AG09319 (cell line): ENCODE measurements around the gene RPS6KA2.

Source experiments
- DNase-seq: peaks from one replicate; pipeline ENCODE4 v3.0.0-alpha.2; 2010; ENCODE audit warnings: low read depth; ENCODE audit errors: extremely low read depth
- TF ChIP-seq, protein P1 (sequence below): IDR thresholded peaks from 2 replicates; pipeline ENCODE4 v1.5.1; 2011; ENCODE audit warnings: low read depth, mild to moderate bottlenecking, inconsistent platforms, low read length, moderate library complexity

Gene RPS6KA2

DNA sequence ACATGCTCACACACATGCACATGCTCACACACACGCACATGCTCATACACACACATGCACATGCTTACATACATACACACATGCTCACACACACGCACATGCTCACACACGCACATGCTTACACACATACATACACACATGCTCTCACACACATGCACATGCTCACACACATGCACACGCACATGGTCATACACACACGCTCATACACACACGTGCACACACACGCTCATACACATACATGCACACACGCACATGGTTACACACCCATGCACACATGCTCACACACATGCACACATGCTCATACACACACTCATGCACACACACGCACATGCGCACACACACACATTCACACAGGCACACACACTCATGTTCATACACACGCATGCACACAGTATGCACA lies 20.8 kb upstream of the RPS6KA2 start:
- no peak for DNase-seq
- TF ChIP-seq, protein P1, sequence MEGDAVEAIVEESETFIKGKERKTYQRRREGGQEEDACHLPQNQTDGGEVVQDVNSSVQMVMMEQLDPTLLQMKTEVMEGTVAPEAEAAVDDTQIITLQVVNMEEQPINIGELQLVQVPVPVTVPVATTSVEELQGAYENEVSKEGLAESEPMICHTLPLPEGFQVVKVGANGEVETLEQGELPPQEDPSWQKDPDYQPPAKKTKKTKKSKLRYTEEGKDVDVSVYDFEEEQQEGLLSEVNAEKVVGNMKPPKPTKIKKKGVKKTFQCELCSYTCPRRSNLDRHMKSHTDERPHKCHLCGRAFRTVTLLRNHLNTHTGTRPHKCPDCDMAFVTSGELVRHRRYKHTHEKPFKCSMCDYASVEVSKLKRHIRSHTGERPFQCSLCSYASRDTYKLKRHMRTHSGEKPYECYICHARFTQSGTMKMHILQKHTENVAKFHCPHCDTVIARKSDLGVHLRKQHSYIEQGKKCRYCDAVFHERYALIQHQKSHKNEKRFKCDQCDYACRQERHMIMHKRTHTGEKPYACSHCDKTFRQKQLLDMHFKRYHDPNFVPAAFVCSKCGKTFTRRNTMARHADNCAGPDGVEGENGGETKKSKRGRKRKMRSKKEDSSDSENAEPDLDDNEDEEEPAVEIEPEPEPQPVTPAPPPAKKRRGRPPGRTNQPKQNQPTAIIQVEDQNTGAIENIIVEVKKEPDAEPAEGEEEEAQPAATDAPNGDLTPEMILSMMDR: no peak

DNA sequence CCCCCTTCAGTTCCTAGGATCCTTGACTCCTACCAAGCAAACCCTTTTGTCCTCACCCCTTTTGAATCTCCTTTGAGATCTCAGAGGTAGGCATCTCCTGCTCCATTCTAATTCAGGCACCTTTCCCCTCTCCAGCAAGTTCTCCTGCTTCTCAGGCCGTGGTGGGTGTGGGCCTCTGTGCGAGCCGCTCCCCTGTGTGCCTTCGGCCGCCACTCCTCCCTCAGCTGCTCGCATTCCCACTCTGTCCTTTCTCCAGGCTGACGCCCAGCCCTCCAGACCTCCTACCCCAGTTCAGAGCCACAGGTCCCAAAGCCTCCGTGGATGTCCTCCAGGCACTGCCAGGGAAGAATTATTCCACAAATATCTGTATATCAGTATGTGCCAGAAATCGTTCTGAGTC lies 19.7 kb upstream of the RPS6KA2 start:
- DNase-seq: no peak
- TF ChIP-seq, protein P1: no peak

DNA sequence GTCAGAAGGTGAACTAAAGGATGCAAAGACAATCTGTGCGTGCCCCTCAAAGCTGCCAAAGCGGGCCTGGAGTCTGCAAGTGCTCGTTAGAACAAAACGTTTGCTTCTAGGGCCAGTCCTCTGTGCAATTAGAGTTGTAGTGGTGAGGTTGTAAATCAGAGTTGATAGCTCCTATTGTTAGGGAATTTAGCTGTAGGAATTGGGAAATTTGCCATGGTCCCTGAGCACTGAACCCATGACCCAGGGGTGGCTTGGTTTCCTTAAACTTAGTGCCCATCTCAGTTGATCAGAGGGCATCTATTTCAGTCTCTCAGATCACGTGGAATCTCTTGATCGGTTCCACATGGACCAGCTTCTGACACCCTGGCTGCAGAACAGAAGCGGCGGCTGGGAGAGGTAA lies 18.8 kb upstream of the RPS6KA2 start:
- TF ChIP-seq, protein P1: no peak
- no peak for DNase-seq

DNA sequence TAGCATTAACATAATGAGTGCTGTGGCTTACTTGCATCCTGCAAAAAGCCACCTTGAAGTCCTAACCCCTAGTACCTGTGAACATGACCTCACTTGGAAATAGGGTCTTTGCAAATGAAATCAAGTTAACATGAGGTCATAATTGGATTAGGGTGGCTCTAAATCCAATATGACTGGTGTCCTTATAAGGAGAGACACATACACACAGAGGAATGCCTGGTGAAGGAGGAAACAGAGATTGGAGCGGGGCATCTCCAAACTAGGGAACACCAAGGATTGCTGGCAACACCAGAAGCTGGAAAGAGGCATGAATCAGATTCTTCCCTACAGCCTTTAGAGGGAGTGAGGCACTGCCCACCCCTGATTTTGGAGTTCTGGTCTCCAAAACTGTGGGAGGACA lies 17.6 kb upstream of the RPS6KA2 start:
- no peak for DNase-seq
- TF ChIP-seq, protein P1: no peak

DNA sequence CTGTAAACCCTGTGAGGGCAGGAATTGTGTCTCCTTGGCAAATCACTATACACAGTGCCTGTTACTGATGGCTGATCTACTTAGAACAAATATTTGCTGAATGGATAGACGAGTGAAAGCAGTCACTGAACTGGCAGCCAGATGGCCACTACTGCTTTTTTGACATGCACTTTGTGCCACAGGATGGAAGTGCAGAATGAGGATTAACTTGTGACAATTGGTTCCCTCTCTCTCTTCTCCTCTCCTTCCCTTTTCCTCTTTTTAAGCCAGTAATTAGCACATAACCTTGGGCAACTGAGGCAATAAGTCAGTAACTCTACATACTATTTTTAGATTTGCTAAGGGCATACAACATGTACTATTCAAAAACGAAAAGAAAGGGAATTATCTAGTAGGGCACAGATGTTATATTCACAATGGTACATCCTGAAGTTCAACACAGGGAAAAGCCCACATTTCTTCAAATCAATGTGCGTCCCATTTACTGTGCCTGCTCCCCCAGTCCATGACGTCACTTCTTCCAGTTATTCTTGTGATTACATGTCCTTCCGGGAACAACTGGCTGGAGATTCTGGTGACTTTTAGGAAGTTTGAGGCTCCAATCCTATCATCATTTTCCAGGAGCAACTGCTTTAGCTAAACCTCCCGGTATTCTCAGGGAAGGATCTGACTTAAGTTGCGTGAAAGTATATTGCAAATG lies 17.0 kb upstream of the RPS6KA2 start:
- TF ChIP-seq, protein P1: no peak
- no peak for DNase-seq

DNA sequence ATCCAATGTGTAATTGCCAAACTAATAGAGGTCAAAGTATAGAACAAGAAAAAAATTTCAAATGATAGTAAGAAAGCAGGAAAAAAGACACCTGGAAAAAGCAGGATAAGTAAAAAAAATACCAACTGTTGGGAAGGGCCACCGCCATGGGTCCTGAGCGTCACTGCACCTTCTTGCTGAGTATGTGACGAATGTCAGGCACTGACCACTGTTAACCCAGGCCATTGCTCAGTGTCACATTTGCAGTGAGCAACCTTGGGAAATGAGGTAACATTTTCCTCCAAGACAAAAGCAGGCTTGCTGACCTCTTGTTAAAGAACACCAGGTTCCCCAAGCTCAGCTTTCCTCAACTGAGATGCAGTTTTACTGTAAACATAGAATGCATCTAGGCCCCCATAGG lies 15.6 kb upstream of the RPS6KA2 start:
- no peak for DNase-seq

DNA sequence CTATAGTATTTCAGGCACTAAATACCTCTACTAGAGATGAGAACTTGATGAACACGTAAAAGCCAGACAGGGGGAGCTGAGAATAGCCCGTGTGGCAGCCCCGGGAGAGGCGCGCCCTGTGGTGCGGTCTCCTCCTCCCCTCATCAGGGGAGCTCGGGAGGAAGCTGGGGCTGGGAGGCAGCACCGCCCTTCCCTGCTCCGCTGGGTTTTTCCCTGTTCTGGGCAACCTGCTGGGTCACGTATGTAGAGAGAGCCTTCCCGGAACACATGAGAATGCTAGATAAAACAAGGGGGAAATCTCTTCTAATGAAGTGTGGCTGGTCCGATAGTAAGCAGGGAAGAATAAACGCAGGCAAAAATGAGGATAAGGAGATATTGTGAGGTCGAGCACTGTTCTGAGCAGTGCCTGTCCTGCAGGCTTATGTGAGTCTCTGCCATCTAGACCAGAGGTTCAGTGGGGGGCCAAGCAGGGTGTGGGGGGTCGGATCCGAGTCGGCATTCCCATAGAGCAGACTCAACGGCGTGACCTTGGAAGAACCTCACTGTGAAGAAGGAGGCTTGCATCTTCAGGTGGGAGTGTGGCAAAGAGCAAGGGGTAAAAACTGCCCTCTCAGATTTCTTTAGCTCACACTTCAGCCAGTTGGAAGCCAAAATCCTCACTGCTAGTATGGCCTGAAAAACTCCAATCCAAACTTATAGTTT lies 13.4 kb upstream of the RPS6KA2 start:
- TF ChIP-seq, protein P1: no peak
- no peak for DNase-seq

More for the DNA sequence above, 15.6 kb upstream of the RPS6KA2 start:
- TF ChIP-seq, protein P1: no peak
